Measurements from ENCODE around the gene ITFG2. TPM values are rescaled to one million over a fixed set of nuclear protein-coding genes. Genes with fewer than 3 reads are reported as not detected.

Gene ITFG2
- total RNA-seq, 1 experiment from 2014 or later, result 41.6 TPM

DNA sequence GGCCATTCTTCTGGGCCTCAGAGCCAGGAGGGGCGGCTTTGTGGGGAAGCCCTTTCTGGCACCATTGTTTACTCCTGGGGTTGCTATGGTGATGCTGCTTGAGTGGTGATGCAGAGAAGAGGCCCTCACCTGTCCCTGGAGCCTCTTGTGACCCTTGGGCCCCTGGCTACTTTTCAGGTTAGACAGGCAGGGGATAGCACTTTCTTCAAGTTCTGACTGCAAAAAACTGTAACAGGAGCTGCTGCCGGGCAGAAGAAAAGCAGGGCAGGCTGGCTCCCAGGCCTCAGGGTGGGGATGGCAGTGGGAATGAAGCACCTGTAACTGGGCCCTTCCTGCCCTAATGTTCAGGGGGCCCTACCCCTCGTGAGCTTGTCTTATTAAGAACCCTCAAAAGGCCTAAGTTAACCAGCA, 44.6 kb downstream of the ITFG2 start, which contains the start of gene TEX52:
TSS of gene TEX52 (minus strand) at position 19 of the 411 bp plus-strand sequence. CDS start at position 6, 13 bp downstream.
- H3K9me3 ChIP-seq (ENCODE audit: control insufficient read depth, low read depth, low read length), result no peaks in the 10 kb centered on the region
- H4K20me1 ChIP-seq (ENCODE audit: control insufficient read depth, insufficient read depth, insufficient read length), result no peaks in the 10 kb centered on the region
- Mint-ChIP-seq H3K36me3 (ENCODE audit: insufficient read depth in 1 of 3, low read depth in 3 of 3) (peaks cover 27 to 33% (median 33%) of the 10 kb centered on the region in 3 experiments), H3K9me3 (no peaks in the 10 kb centered on the region), H3K4me1 (peaks cover 14 to 42% of the 10 kb centered on the region in 2 experiments), H3K27ac (peak within 1 kb of the TSS; percentile 52 to 92 (median 62); a peak in 5 of 7 replicates), H3K4me3 (no peak within 1 kb of the TSS; a peak in 1 of 5 replicates), H3K27me3 (ENCODE audit: low read depth) (peaks cover 4% of the 10 kb centered on the region)
- H3K4me2 ChIP-seq (ENCODE audit: insufficient read depth, insufficient read length, low read length), result no peak within 1 kb of the TSS
- H3K27ac ChIP-seq (ENCODE audit: insufficient read length, low read depth, low read length), result no peak within 1 kb of the TSS
- peak; percentile 86 for DNase-seq
- no peaks in the 10 kb centered on the region for H3K79me2 ChIP-seq (ENCODE audit: insufficient read depth, low read length)
- no peak within 1 kb of the TSS for H2BK5ac ChIP-seq (ENCODE audit: insufficient read length, low read length)
- no peaks in the 10 kb centered on the region for H3K27me3 ChIP-seq (ENCODE audit: insufficient read depth, low read length)
- no peak within 1 kb of the TSS for H3T11ph ChIP-seq (ENCODE audit: low read length)
- no peak within 1 kb of the TSS for H2BK15ac ChIP-seq (ENCODE audit: low read depth, low read length)
- no peak within 1 kb of the TSS for H4K8ac ChIP-seq (replicated peaks; ENCODE audit: insufficient read length, low read depth, low read length)
- H3K14ac ChIP-seq (ENCODE audit: insufficient read depth, low read length), result peak within 1 kb of the TSS; percentile 23; the same call in 1 of the 2 replicates
- no peak within 1 kb of the TSS for H4K5ac ChIP-seq (ENCODE audit: insufficient read length, low read depth, low read length)
- WGBS (ENCODE audit: extremely low coverage, insufficient read length, low lambda C conversion rate), result no CpG with 5 or more reads among the region's 3 CpGs
- H3K9ac ChIP-seq (ENCODE audit: extremely low read depth, insufficient read length, low read length), result no peak within 1 kb of the TSS
- no peak within 1 kb of the TSS for H2BK120ac ChIP-seq (ENCODE audit: low read depth, low read length, poor library complexity, severe bottlenecking)
- TF ChIP-seq, protein P1, sequence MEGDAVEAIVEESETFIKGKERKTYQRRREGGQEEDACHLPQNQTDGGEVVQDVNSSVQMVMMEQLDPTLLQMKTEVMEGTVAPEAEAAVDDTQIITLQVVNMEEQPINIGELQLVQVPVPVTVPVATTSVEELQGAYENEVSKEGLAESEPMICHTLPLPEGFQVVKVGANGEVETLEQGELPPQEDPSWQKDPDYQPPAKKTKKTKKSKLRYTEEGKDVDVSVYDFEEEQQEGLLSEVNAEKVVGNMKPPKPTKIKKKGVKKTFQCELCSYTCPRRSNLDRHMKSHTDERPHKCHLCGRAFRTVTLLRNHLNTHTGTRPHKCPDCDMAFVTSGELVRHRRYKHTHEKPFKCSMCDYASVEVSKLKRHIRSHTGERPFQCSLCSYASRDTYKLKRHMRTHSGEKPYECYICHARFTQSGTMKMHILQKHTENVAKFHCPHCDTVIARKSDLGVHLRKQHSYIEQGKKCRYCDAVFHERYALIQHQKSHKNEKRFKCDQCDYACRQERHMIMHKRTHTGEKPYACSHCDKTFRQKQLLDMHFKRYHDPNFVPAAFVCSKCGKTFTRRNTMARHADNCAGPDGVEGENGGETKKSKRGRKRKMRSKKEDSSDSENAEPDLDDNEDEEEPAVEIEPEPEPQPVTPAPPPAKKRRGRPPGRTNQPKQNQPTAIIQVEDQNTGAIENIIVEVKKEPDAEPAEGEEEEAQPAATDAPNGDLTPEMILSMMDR (conservative IDR thresholded peaks at IDR 0.05), result no peak
- H3K79me1 ChIP-seq (ENCODE audit: insufficient read depth, low read depth, low read length, poor library complexity, severe bottlenecking), result no peaks in the 10 kb centered on the region
- no peak within 1 kb of the TSS for H2BK12ac ChIP-seq (ENCODE audit: insufficient read length, low read depth, low read length)
- H2AK5ac ChIP-seq (ENCODE audit: insufficient read length, low read length), result no peak within 1 kb of the TSS
- H3K18ac ChIP-seq (ENCODE audit: insufficient read length, low read depth, low read length), result peak within 1 kb of the TSS; percentile 67
- no peak within 1 kb of the TSS for H2BK20ac ChIP-seq (ENCODE audit: low read depth, low read length, poor library complexity, severe bottlenecking)
- no peak within 1 kb of the TSS for H2AFZ ChIP-seq (ENCODE audit: low read length)
- no peak within 1 kb of the TSS for H3K56ac ChIP-seq (ENCODE audit: insufficient read length, low read depth, low read length)
- no peak within 1 kb of the TSS for H3K23ac ChIP-seq (ENCODE audit: insufficient read length, low read depth, low read length)
- no peaks in the 10 kb centered on the region for H3K4me1 ChIP-seq (ENCODE audit: insufficient read depth, low read length)
- H3K23me2 ChIP-seq (ENCODE audit: insufficient read length, low read depth, low read length, poor library complexity, severe bottlenecking), result no peaks in the 10 kb centered on the region
- no peak within 1 kb of the TSS; the same call in 1 of the 2 replicates for H3K4ac ChIP-seq (ENCODE audit: low read depth, low read length)
- no peak within 1 kb of the TSS for H4K91ac ChIP-seq (ENCODE audit: insufficient read length, low read depth, low read length)
